Nephron (organoid): ENCODE data around the gene HLA-DOA.

Source experiments
- H3K27ac Mint-ChIP-seq, 3 experiments: 2 replicates each; pipeline ENCODE4 v1.8.0; 2020; ENCODE audit warnings: mixed read lengths in 3 of 3, mild to moderate bottlenecking in 2 of 3, moderate library complexity in 1 of 3
- H3K27me3 Mint-ChIP-seq: 2 replicates; pipeline ENCODE4 v1.8.0; 2021; ENCODE audit warnings: low read depth, mild to moderate bottlenecking, moderate library complexity, mixed read lengths
- H3K36me3 Mint-ChIP-seq: 2 replicates; pipeline ENCODE4 v1.8.0; 2020; ENCODE audit warnings: low read depth, mixed read lengths
- H3K4me1 Mint-ChIP-seq: 2 replicates; pipeline ENCODE4 v1.8.0; 2020; ENCODE audit warnings: mixed read lengths
- H3K4me3 Mint-ChIP-seq, 3 experiments: 2 replicates each; pipeline ENCODE4 v1.8.0; 2020; ENCODE audit warnings: mild to moderate bottlenecking in 3 of 3, mixed read lengths in 3 of 3, moderate library complexity in 2 of 3
- H3K9me3 Mint-ChIP-seq: 2 replicates; pipeline ENCODE4 v1.8.0; 2020; ENCODE audit warnings: mixed read lengths
- CTCF ChIP-seq, 3 experiments: fragments of 200-600 bp; sonication (generic); IDR thresholded peaks; one replicate each; pipeline ENCODE4 v1.5.0; 2021; ENCODE audit warnings: antibody characterized with exemption in 3 of 3; ENCODE audit not compliant: unreplicated experiment in 3 of 3

The HLA-DOA gene

DNA sequence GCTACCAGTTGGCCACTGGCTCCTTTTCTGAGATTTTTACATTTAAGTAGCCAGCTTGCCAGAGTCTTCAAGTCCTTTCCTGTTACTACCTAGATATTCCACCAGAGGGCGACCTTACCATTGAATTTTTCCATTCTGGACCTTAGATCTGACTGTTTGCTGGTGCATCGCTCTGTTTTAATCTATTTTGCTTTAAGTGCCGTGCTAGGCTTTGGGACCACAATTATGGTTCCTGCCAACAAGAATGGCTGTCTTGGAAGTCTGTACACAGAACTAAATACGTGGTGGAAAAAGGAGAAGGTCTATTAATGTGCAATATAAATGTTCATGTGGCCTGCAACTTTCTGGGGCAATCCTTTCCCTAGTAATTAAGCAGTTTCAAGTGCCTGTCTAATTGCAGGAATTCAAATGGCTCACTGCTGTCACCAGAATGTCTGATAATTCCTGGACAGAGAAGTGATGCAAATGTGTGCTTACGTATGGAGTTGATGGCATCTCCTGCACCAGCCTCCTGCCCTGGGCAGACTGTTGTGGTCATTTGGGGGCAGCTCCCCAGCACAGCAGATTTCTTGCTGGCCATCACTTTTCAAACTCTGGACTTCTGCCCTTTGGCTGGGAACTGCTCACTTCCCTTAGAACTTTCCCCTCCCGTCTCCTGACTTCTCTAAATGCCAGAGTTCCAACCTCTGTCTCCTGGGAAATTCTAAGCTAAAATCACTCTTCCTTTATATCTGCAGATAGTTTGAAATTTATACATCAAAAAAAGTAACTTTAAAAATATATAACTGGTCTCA lies 5.6 kb upstream of the HLA-DOA start:
- Mint-ChIP-seq H3K9me3 (no peaks in the 10 kb centered on the region), H3K27me3 (peaks cover 26% of the 10 kb centered on the region), H3K36me3 (no peaks in the 10 kb centered on the region), H3K27ac (no peak overlapping the region), H3K4me3 (no peak overlapping the region), H3K4me1 (peaks cover 6% of the 10 kb centered on the region)
- TF ChIP-seq CTCF (IDR thresholded peaks at IDR 0.05; ENCODE audit: unreplicated experiment in 3 of 3): peak; percentile 69 to 82 (median 82)

DNA sequence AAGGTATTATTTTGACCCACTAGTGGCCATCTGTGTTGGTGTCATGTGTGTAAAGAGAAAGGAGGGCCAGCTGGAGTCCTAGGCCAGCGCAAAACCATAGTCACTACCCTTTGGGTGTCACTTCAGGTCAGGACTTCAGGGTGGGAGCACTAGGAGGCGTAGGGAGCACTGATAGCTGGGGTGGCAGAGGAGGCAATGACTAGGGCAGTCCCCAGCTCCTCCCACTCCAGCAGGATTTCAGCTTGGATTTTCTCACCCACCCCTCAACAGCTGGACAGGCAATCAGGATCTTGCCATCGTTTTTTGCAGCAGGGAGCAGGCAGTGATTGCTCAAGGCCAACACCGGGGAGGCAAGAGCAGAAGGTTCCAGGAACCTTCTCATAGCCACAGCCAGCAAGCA lies 4.2 kb upstream of the HLA-DOA start:
- Mint-ChIP-seq H3K9me3 (no peaks in the 10 kb centered on the region), H3K4me1 (peaks cover 15% of the 10 kb centered on the region)
- TF ChIP-seq CTCF (IDR thresholded peaks at IDR 0.05; ENCODE audit: unreplicated experiment in 3 of 3): no peak

DNA sequence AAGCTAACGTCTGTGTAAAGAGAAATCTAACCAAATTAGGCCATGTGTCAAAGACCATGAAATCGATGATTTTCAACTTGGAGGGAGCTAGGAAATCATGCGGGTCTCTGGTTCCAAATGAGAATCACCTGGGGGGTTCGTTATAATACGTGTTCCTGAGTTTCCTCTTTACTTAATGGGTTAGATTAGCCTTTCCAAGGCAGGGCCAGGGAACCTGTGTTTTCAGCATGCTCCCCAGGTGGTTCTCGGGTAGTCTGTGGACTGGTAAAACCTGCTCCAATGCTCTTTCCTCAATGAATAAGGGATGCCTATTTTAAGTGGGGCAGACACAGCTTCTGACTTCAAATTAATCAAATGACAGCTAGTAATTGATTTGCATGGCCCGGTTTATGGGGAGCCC lies 965 bp upstream of the HLA-DOA start:
- Mint-ChIP-seq H3K27ac (no peak overlapping the region), H3K4me1 (peaks cover 14% of the 10 kb centered on the region), H3K27me3 (peaks cover 10% of the 10 kb centered on the region), H3K4me3 (no peak overlapping the region), H3K9me3 (no peaks in the 10 kb centered on the region), H3K36me3 (no peaks in the 10 kb centered on the region)
- TF ChIP-seq CTCF (IDR thresholded peaks at IDR 0.05; ENCODE audit: unreplicated experiment in 3 of 3): no peak

More for the DNA sequence above, 4.2 kb upstream of the HLA-DOA start:
- no peak overlapping the region for H3K4me3 Mint-ChIP-seq
- no peaks in the 10 kb centered on the region for H3K36me3 Mint-ChIP-seq
- no peak overlapping the region for H3K27ac Mint-ChIP-seq
- H3K27me3 Mint-ChIP-seq: peaks cover 22% of the 10 kb centered on the region

DNA sequence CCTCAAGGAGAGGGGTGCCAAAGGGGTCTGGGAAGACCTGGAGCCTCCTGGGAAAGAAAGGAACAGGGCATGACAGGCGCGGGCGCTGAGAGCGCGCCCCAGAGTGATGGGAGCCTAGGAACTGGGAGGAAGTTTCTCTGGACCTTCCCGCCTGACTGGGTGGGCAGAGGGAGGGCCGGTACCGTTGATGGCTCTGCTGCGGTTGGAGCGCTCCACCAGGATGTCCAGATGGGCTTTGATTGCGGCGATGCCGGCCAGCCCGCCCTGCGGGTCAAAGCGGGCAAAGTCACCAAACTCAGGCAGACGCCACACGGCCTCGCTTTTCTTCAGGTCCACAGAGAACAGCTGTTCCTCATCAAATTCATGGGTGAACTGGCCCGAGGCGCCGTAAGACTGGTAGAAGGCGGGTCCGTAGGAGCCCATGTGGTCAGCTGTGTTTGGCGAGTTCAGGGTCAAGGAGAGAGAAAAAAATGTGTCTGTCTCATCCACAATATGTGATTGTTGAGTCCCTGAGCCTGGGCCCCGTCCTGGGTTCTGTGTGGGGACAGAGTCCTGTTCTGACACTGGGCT lies 1.5 kb downstream of the HLA-DOA start:
- TF ChIP-seq CTCF (IDR thresholded peaks at IDR 0.05; ENCODE audit: unreplicated experiment in 3 of 3): no peak
- no peaks in the 10 kb centered on the region for H3K36me3 Mint-ChIP-seq
- H3K4me1 Mint-ChIP-seq: peaks cover 14% of the 10 kb centered on the region
- H3K4me3 Mint-ChIP-seq: peak overlapping the region; percentile 73 to 84 (median 80)
- H3K9me3 Mint-ChIP-seq: no peaks in the 10 kb centered on the region
- peaks cover 6% of the 10 kb centered on the region for H3K27me3 Mint-ChIP-seq
- H3K27ac Mint-ChIP-seq: no peak overlapping the region

DNA sequence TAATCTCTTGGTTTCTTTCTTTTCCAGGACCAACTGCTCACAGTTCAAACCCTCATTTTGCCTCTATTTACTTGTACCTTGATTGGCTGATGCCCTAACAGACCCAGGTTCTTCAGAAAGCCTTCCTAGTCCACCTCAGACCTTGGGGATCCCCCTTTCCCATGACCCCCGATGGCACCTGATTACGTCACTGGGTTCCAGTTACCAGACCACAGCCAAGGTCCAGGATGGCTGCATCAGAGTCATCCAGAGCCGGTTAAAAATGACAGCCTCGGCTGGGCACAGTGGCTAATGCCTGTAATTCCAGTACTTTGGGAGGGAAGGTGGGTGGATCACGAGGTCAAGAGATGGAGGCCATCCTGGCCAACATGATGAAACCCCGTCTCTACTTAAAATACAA lies 4.5 kb downstream of the HLA-DOA start:
- Mint-ChIP-seq H3K4me1 (peaks cover 14% of the 10 kb centered on the region), H3K27ac (no peak overlapping the region), H3K27me3 (peaks cover 24% of the 10 kb centered on the region), H3K9me3 (no peaks in the 10 kb centered on the region), H3K4me3 (no peak overlapping the region), H3K36me3 (no peaks in the 10 kb centered on the region)
- no peak for TF ChIP-seq CTCF (IDR thresholded peaks at IDR 0.05; ENCODE audit: unreplicated experiment in 3 of 3)

GRCh38 chr6:33001685-33002084 lies 7.7 kb downstream of the HLA-DOA start:
- Mint-ChIP-seq H3K9me3 (no peaks in the 10 kb centered on the region), H3K4me3 (no peak overlapping the region), H3K27ac (no peak overlapping the region), H3K4me1 (no peaks in the 10 kb centered on the region), H3K27me3 (peaks cover 30% of the 10 kb centered on the region), H3K36me3 (no peaks in the 10 kb centered on the region)
- TF ChIP-seq CTCF (IDR thresholded peaks at IDR 0.05; ENCODE audit: unreplicated experiment in 3 of 3): no peak
